NCI-H2081 (cell line): ENCODE data around the gene RPL13.

Experiments
- DNase-seq, 2 experiments: peaks; one replicate each; lab custom pipeline; 2025; lab: John Stamatoyannopoulos, UW

The RPL13 gene

GRCh38 chr16:89599451-89599858, 39.0 kb downstream of the RPL13 start:
- peak in 1 of 2 experiments; percentile 3 for DNase-seq

GRCh38 chr16:89599902-89600301, 39.4 kb downstream of the RPL13 start:
- DNase-seq = no peak

- DNase-seq = no peak
Observed at GRCh38 chr16:89600427-89600826, 39.9 kb downstream of the RPL13 start.

GRCh38 chr16:89600956-89601355, 40.5 kb downstream of the RPL13 start:
- DNase-seq = no peak

GRCh38 chr16:89601906-89602272, 41.4 kb downstream of the RPL13 start:
- no peak for DNase-seq

- peak in 1 of 2 experiments; percentile 34 for DNase-seq
Observed at GRCh38 chr16:89602273-89602951, 41.9 kb downstream of the RPL13 start.

GRCh38 chr16:89602952-89603590, 42.6 kb downstream of the RPL13 start:
- DNase-seq = no peak

- DNase-seq = no peak
Observed at GRCh38 chr16:89604764-89605163, 44.3 kb downstream of the RPL13 start.

- DNase-seq = no peak
Observed at GRCh38 chr16:89605186-89605970, 44.9 kb downstream of the RPL13 start.

GRCh38 chr16:89606006-89606405, 45.5 kb downstream of the RPL13 start:
- DNase-seq = no peak

- no peak for DNase-seq
Observed at GRCh38 chr16:89607453-89607852, 47.0 kb downstream of the RPL13 start.

- no peak for DNase-seq
Observed at GRCh38 chr16:89607937-89608740, 47.7 kb downstream of the RPL13 start.

GRCh38 chr16:89610108-89610453, 49.6 kb downstream of the RPL13 start:
- DNase-seq = no peak

- DNase-seq = no peak
Observed at GRCh38 chr16:89612415-89613166, 52.1 kb downstream of the RPL13 start.

- no peak for DNase-seq
Observed at GRCh38 chr16:89613231-89613953, 52.9 kb downstream of the RPL13 start, which contains the start of gene DPEP1. TSS of gene DPEP1 (plus strand) at chr16:89613642. CDS start at chr16:89630411, 16,769 bp downstream.

GRCh38 chr16:89613954-89614459, 53.5 kb downstream of the RPL13 start:
- no peak for DNase-seq
